Left ventricle myocardium superior (tissue), 1 donor: Measurements from ENCODE around the gene GAN. TPM values are rescaled to one million over a fixed set of nuclear protein-coding genes. Genes with fewer than 3 reads are reported as not detected.
"Not testable (repeated sequence)": the region's sequence is repeated elsewhere in the genome, so short reads cannot be mapped to it uniquely, and the experiment has no call there.

ENCODE experiments used
- ATAC-seq: fragments of 200-7000 bp; cut with Tn5 transposase; one replicate; pipeline ENCODE4 v1.9.1; 2020; ENCODE audit warnings: mild to moderate bottlenecking, moderate library complexity
- DNase-seq: peaks from one replicate; pipeline ENCODE4 v3.0.0-alpha.2; 2020
- intact Hi-C: fragments of 100-400 bp; cut with micrococcal nuclease; formaldehyde crosslinking; loops from one replicate; pipeline ENCODE4 v1.11.0; 2022
- total RNA-seq: library from RNA; stranded (reverse); fragmentation: NEBNext Ultra II Directional; extraction: Animal tissue kit (Norgen Biotek cat#: 25700); gene quantifications from one replicate; pipeline ENCODE4 v1.2.1, GENCODE V29; 2021
- donor health status: DM: no; HTN: yes; CAD: no; lungs with severe emphysema.

The GAN gene
- total RNA-seq, 1 donor from 2014 or later: 10.3 TPM

- ATAC-seq (no peak), DNase-seq (no peak)
- intact Hi-C loops: no loop called here
Observed at GRCh38 chr16:81385031-81385756, 70.4 kb downstream of the GAN start.

GRCh38 chr16:81388357-81388756, 73.6 kb downstream of the GAN start:
- no peak for DNase-seq
- intact Hi-C loops: no loop called here
- ATAC-seq: no peak

DNA sequence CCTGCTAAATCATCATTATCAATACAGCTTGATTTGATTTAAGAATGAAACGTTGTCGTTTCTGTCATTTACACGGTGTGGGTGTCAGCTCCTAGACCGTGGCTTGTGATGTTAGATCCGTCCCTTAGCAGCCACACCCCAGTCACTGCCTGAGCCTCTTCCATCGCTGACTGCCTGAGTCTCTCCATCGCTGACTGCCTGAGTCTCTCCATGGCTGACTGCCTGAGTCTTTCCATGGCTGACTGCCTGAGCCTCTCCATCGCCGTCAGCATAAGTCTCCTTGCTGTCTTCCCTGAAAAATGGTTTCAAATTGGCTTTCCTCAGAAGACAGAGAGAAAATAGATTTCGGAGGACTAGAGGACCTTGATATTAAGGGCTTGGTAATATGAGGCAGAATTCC, 76.1 kb downstream of the GAN start:
- DNase-seq (no peak), ATAC-seq (no peak)
- intact Hi-C loops: no loop called here

GRCh38 chr16:81392011-81392410, 77.2 kb downstream of the GAN start:
- ATAC-seq (no peak), DNase-seq (no peak)
- intact Hi-C loops: no loop called here

- DNase-seq: no peak
- ATAC-seq: no peak
- intact Hi-C loops: no loop called here
Observed at GRCh38 chr16:81394416-81394815, 79.7 kb downstream of the GAN start.

DNA sequence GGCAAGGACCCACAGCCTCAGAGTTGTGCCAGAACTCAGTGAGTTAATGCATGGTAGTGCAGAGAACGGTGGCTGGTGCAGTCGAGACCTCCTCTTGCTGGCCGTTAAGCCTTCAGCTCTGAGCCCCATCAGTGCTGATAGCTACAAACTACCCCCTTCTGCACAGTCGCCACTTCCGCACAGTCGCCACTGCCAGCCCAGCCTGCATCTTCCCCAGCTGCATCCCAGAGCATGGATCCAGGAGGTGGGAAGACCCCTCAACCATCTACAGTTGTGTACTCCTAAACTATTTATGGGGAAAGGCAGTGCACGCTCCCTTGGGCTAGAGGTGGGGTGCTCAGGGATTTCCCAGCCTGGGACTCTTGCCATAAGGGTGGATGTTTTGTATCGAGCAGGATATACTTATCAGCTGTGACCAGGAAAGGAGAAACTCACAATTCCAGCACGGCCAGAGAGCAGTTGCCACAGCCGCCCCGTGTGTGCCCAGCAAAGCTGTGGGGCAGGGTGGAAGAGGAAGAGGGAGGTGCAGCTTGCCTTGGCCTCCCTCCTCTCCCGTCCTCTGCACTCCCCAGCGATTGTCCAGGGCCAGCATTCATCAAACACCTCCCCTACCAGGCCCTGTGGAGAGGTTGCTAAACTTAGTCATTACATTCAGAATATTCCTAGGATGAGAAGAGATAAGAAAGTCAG, 80.3 kb downstream of the GAN start:
- ATAC-seq (peak; percentile 90), DNase-seq (no peak)
- intact Hi-C loops: no loop called here

- no peak for DNase-seq
- ATAC-seq: no peak
- intact Hi-C loops: no loop called here
Observed at GRCh38 chr16:81397058-81397878, 82.5 kb downstream of the GAN start.

GRCh38 chr16:81397879-81398520, 83.2 kb downstream of the GAN start:
- intact Hi-C loops: no loop called here

DNA sequence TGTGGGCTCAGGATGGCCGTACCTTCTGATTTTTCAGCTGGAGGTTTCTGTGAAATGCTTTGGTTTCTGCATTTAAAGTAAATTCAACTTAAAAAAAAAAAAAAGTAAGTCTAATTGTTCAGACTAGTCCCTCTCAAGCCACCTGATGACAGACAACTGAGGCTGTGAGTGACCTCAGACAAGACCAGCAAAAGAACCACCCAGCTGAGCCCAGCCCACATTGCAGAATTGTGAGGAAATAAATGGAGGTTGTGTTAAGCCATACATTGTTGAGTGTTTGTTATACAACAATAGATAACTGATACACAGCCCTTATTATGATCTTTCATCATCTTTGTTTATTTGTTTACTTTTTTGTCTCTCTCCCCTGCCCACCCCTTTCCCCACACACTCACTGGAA, 85.1 kb downstream of the GAN start:
- DNase-seq (no peak), ATAC-seq (no peak)
- intact Hi-C loops: loop anchor here (10.0 kb wide), 1 partner anchor 325 kb away; no protein-coding TSS in a partner anchor

More at GRCh38 chr16:81397879-81398520, 83.2 kb downstream of the GAN start:
- no peak for ATAC-seq
- no peak for DNase-seq

- no peak for DNase-seq
- ATAC-seq: peak; percentile 26
- intact Hi-C loops: loop anchor here (10.0 kb wide), 1 partner anchor 324 kb away; no protein-coding TSS in a partner anchor
Observed at GRCh38 chr16:81401035-81401950, 86.5 kb downstream of the GAN start.

DNA sequence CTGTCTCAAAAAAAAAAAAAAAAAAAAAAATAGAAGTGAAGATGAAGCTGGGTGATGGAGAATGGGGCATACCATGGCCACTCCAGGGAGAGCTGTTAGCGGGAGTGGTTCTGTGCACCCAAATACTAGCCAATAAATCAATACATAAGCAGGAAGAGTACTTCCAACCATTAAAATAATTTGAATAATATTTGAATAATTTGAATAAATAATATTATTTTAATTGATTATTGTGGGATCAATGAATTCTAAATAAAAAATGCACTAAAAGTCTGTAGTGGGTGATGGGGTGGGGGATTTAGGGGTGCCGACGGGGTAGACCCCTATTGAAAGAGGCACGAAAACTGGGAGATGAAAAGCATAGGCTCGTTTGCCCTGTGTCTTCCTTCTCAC, 88.4 kb downstream of the GAN start:
- no peak for ATAC-seq
- intact Hi-C loops: loop anchor here (10.0 kb wide), 1 partner anchor 322 kb away; no protein-coding TSS in a partner anchor
- no peak for DNase-seq

GRCh38 chr16:81403601-81404391, 89.0 kb downstream of the GAN start:
- DNase-seq: peak; percentile 92
- ATAC-seq: peak; percentile 95
- intact Hi-C loops: loop anchor here (10.0 kb wide), 1 partner anchor 321 kb away; no protein-coding TSS in a partner anchor

GRCh38 chr16:81405002-81405401, 90.2 kb downstream of the GAN start:
- ATAC-seq, DNase-seq: not testable (repeated sequence)
- intact Hi-C loops: loop anchor here (10.0 kb wide), 1 partner anchor 320 kb away; no protein-coding TSS in a partner anchor

DNA sequence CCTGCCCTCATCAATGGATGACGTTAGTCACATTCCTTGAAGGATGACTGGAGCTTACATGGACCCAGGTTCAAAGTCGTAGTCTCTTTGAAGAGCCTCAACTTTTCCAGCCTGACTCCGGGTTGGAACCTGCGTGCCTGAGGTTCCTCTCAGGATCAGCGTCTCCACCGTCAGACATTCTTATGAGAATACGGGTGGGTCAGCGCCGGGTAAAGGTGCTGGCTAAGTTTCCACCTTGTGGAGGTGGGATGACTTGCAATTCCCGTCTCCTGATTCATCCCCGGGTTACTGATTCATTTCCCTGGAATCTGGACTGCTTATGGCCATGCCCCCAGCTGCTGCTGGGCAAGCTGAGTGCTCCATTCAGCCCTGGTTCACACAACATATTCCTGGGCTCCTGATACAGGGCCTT, 90.9 kb downstream of the GAN start:
- intact Hi-C loops: loop anchor here (10.0 kb wide), 1 partner anchor 319 kb away; no protein-coding TSS in a partner anchor
- ATAC-seq: no peak
- DNase-seq: no peak

GRCh38 chr16:81408409-81408950, 93.7 kb downstream of the GAN start:
- no peak for ATAC-seq
- intact Hi-C loops: loop anchor here (10.0 kb wide), 1 partner anchor 316 kb away; no protein-coding TSS in a partner anchor
- no peak for DNase-seq

DNA sequence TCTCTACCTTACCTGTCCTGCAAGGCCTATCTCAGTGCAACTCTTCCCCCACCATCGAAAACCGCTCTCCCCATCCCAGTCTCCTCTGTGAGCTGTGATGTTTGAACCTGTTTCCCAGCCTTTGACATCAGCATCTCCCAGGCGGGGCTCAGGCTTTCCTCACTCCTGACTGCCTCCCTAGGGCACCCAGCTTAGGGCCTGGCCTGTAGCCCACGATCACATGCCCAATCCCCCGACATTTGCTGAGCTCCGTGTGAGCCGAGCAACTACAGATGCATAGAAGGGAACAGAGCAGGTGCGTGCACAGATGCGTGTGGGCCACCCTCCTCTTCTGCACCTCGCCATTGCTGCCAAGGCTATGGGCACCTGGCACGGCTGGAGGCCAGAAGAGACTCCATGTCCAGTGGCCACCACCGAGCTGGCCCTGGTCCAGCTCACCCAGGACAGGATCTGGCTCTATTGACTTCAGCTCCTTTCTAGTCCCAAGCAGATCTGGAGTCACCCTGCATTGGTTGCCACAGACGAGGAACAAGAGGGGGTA, 94.3 kb downstream of the GAN start:
- no peak for ATAC-seq
- intact Hi-C loops: loop anchor here (10.0 kb wide), 1 partner anchor 316 kb away; no protein-coding TSS in a partner anchor
- DNase-seq: no peak
